GM18873 (cell line): ENCODE data around the gene UGT1A6.

Experiments
- ATAC-seq: cut with Tn5 transposase; IDR thresholded peaks from one replicate; pipeline ENCODE4 v1.9.1; 2021; ENCODE audit warnings: mild to moderate bottlenecking, moderate library complexity, moderate number of reproducible peaks; ENCODE audit not compliant: unreplicated experiment, low FRiP score

The UGT1A6 gene

DNA sequence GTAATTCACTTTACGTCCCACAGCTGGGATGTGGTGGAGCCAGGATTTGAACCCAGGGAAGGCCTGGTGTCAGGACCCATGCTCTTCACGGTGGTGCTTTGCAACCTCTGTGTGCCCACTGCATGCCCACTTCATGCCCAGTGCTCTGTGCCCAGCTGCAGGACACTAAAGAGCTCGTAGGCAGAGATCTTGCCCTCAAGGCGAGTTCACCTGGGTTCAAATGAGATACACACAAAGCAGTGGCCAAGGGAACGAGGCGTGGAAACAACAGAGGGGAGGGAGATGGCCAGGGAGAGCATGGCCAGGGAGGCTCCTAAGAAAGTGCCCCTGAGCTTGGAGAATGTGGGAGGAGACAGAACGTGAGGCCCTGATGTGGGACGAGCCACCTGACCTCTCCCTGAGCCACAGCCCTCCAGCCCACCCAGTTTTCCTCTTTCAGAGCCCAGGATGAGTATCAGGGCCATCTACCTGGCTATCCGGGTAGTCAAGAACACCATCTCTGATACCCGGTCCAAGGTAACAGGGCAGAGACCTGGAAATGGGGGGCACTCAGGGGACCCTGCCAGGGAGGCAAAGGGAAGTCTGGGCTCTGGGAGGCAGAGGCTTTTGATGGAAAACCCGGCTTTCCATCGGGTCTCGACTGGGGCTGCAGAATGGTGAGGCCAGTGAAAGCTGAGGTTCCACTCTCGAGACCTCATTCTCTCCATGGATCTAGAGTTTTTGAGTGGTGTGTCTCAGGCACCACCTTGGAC is 105.8 kb downstream of the UGT1A6 start:
- ATAC-seq, result no peak

GRCh38 chr2:233799087-233799665 is 106.5 kb downstream of the UGT1A6 start:
- ATAC-seq, result no peak

- no peak for ATAC-seq
Observed at GRCh38 chr2:233799716-233800115, 107.0 kb downstream of the UGT1A6 start.

GRCh38 chr2:233800208-233800607 is 107.5 kb downstream of the UGT1A6 start:
- no peak for ATAC-seq

DNA sequence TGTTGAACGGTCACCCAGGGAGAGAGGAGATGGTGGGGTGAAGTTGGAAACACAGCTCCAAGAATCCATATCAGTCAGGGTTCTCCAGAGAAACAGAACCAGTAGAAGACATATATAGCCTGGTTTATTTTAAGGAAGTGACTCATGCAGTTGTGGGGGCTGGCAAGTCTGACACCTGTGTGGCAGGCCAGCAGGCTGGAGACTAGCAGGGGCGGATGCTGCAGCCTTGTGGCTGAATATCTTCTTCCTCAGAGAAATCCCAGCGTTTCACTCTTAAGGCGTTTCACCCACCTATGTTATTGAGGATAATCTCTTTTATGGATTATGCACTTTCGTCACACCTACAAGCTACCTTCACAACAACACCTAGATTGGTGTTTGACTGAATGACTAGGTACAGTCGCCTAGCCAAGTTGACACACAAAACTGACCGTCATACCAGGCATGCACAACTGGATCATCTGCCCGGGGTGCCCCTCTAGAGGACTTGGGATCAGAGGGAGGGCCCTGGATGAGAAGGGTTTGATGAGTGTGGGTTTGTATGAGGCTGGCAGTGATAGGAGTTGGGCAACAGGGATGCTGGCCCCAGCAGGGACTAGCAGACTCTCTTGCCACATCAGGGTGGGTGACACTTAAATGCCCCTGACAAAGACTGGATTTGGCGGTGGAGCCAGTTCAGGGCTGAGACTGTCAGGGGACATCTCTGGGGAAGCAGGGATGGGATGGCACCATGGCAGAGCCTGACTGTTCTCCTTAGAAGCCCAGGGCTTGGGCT is 108.9 kb downstream of the UGT1A6 start:
- ATAC-seq, result no peak

DNA sequence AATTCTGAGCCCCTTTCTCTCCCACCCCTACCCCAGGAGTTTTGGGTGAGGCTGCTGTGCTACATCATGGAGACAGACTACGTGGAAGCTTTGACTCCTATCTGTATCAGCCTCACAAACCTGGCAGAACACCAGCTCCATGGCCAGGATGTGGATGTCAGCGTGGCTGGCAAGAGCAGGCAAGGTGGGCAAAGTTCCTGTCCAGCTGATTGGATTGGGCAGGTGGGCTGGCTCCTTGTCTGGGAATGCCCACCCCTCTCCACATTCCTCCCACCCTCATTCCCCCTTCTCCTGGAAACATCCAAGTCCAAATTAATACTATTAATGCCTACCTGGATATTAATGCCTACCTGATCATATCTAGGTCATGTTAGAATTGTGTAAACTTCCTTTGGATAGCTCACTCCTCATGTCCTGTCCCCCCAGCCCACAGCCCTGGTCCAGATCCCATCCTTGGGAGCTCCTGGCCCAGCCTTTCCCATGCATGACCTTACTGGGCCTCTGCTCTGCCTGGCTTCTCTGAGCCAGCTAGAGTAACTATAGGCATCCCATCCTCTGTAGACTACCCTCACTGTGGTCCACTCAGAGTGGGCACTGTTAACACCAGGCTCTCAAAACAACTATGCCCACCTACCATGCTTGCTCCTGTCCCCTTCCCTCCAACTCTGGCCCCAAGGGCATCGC is 109.6 kb downstream of the UGT1A6 start:
- no peak for ATAC-seq

GRCh38 chr2:233803292-233803911 is 110.7 kb downstream of the UGT1A6 start:
- no peak for ATAC-seq

DNA sequence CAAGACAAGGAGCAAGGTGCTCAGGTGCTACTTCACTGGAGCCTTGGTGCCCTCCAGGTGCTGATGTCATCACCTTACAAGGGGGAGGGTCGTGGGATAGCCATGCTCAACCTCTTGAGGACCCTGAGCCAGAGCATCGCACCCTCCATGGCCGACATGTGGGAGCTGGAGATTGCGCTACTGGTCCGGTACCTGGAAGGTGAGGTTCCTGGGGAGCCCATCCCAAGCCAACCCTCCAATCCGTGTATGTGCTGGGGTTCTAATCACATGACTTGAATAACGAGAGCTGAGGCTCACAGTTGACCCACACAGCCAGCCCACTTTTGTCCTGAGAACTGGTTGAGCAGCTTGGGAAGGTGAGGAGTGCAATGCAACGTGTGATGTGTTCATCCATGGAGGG is 111.3 kb downstream of the UGT1A6 start:
- ATAC-seq, result no peak

DNA sequence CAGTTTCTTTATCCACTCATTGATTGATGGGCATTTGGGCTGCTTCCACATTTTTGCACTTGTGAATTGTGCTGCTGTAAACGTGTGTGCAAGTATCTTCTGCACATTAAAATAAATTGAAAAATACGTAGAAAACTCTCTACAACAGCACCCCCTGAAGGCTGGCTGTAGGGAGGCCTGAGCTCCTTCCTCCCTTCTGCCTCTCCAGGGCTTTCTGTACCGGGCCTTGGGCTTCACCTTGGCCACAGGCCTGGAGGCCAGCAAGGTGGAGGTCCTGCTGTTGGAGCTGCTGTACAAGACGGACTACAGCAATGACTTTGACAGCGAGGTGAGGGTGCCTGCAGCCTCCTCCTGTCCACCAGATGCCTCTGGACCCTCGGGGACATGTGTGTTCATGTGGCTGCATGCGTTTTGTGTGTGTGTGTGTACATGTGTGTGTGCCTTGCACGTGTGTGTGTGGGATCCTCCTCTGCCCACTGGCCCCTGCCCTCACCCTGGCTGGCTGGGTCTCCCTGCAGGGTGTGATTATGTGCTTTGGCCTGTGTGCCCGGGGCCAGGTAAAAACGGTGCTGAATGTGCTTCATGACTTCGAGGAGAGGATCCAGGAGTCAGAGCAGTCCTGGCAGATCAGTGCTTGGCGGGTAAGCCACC is 114.7 kb downstream of the UGT1A6 start:
- no peak for ATAC-seq

DNA sequence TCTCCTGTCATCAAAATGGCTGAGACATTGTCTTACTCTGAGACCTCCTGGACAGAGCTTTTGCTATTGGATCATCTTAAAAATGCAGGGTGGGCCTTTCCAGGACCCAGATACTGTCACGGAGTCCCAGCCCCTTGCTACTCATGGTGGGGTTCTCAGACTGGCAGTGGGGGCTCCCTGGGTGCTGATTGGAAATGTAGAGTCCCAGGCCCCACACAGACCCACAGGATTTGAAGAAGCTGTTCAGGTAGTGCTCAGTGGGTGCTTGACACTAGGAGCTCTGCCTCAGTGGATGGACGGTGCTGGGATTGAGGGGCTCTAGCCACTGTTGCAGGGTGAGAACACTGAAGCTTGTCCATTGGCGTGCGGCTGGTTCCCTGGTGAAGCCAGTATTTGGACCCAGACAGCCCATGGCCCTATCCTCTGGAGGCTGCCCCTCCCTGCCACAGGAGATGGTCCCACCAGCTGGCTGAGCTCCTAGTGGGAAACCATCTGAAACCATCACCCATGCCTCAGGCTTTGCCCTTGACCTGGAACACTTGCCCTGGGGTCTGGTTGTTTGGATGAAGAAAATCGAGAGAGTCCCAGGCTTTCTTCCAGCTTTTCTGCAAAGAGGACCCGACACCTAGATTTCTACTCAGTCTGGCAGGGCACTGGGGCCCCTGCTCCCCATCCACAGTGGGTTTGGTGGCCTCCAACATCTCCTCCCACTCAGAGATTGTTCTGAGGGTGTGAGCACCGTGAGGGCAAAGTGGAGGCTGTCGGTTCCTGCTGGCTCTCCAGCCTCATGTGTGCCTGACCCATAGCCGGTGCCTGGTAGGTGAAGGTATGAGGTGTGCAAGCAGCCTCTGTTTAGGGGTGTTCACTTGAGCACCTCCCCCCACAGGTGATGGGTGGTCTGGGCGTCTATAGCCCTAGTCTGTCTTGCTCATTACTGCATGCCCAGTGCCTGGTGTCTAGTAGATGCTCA is 115.6 kb downstream of the UGT1A6 start:
- no peak for ATAC-seq

DNA sequence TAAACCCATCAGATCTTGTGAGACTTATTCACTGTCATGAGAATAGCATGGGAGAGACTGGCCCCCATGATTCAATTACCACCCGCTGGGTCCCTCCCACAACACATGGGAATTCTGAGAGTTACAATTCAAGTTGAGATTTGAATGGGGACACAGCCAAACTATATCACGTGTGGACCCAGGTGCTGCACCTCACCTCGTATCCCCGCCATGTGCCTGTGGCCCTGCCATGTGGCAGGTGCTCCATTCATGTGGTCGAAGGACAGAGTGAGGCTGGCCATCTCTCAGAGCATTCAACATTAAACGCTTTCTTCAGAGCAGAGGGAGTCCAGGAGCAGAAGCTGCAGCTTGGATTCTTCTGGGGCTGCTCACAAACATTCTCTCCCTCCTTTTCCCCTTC is 117.7 kb downstream of the UGT1A6 start:
- no peak for ATAC-seq

DNA sequence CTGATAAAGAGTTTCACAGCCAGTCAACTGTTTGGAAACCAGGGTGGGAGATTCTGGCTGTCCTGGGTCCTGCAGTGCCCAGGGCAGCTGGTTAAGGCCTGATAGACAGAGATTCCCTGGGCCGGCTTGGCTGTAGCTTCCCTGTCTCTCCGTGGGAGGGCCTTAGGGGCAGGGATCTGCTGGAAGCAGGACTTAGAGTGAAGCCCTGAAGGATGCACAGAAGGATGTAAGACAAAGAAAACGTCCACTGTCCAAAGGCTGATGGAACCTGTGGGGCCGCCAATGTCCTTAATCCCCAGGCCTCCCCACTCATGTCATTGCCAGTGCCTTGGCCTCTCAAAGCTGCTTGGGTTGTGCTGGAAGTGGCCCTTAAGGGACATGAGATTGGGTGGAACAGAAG is 118.4 kb downstream of the UGT1A6 start:
- no peak for ATAC-seq

DNA sequence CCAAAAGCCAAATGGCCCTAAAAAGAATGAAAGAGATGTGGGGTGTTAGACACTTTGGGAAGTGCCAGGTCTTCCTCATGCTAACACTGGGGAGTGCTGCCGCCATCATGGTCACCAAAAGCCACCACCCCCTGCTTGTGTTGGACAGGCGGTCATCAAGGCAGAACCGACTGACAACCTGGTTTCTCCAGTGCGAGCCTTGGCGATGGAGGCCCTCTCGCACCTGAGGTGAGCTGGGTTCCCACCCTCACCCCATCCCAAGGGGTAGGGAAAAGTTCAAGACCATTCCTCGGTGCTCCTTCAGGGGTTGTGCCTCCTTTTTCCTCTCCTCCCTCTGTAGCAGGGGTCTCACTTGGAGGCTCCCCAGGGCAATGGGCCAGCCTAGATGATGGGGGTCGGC is 119.0 kb downstream of the UGT1A6 start:
- no peak for ATAC-seq

DNA sequence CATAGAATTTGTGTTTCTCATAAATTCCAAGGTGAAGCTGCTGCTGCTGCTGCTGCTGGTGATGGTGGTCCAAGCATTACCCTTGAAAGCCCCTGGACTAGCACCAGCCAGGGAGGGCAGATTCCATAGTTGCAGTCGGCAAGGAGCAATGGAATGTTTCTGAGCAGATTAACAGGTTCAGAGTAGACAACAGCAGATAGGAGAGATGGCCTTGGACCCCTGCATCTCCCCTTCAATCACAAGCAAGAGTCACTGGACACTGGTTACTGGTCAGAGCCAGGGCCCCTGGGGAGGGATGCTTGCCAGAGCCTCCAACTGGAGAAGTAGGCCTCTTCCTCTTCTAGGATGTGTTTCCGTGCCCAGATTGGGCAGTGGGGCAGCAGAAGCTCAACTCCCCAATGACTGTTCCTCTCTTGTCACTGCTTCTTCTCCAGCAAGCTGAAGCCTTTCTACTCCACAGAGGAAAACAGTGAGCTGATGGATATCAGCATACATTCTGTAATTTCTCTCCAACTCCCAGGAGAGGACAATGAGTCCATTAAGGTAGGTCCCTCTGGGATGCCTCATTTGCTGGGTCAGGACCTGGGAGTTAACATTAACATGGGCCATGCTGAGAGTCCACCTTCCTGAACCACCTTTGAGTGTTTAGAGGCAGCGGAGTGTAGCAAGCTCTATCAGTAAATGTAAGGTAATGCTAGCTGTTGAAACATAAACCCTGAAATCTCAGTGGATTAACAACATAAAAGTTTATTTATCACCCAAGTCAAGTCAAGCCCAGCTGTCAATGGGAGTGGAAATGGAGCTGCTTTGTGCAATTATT is 120.8 kb downstream of the UGT1A6 start:
- no peak for ATAC-seq

DNA sequence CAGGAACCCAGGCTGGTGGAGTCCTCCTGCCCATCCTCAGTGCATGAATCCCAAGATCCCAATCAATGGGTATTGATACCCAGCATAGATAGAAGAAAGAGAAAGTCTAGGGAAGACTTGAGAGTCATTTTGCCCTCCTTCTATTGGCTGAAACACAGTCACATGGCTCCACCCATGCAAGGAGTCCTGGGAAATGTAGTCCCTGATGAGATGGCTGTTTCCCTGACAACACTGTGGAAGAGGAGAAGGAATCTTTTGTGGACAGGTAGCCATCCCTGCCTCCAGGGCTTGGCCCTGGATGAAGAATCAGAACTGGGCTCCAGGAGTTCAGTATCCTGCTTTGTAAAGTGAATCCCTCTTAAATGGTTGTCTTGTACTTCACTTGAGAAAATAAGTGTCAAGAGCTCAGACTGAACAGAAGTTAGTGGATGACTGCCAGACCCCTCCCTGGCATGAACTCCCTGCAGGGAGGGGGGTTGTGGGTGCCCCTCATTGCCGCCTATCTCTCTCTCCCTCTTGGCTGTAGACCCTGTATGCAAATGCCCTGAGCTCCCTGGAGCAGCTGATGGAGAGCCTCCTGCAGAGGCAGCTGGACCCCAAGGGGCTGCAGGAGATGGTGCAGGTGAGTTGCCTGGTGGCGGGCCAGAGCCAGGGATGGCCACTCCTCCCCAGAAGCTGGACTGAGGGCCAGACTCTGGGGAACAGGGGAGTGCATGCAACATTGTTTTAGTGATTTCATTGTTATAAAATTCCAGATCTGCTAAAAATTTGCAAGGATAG is 121.6 kb downstream of the UGT1A6 start:
- no peak for ATAC-seq

DNA sequence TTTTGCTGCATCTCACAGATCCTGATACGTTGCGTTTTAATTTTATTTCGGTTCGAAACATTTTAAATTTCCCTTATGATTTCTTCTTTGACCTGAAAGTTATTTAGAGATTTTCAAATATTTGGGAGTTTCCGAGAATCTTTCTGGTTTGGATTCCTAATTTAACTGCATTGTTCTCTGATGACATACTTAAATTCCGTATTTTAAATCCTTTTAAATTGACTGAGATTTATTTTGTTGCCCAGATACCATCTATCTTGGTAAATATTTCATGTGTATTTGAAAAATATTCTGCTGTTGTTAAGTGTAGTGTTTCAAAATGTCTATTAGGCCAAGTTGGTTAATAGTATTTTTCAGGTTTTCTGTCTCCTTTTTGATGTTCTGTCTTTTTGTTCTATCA is 123.2 kb downstream of the UGT1A6 start:
- no peak for ATAC-seq

GRCh38 chr2:233816334-233816733 is 123.6 kb downstream of the UGT1A6 start:
- ATAC-seq, result no peak
